B cell (primary cell): ENCODE data around the gene MPC1. TPM values are rescaled to one million over a fixed set of nuclear protein-coding genes. Genes with fewer than 3 reads are reported as not detected.

ENCODE experiments used
- ATAC-seq: fragments of 200-7000 bp; cut with Tn5 transposase; one replicate; pipeline ENCODE4 v1.10.0; 2021; ENCODE audit warnings: low read depth, mild to moderate bottlenecking, moderate number of reproducible peaks, moderate library complexity
- CTCF ChIA-PET: fragments of 350-600 bp; sonication (Branson Sonifier 250); formaldehyde crosslinking; loops from one replicate; lab custom pipeline; 2021; ENCODE audit warnings: antibody characterized with exemption, inconsistent platforms; lab: Charles Lee
- POLR2A ChIA-PET: fragments of 350-600 bp; sonication (Branson Sonifier 250); formaldehyde crosslinking; loops from one replicate; lab custom pipeline; 2021; ENCODE audit warnings: antibody characterized with exemption; lab: Charles Lee
- DNase-seq: peaks from one replicate; pipeline ENCODE4 v3.0.0; 2013
- H2AFZ ChIP-seq: 2 replicates; pipeline ENCODE4 v1.6.1; 2012; ENCODE audit warnings: mild to moderate bottlenecking, low read depth, low read length; ENCODE audit not compliant: insufficient read depth, poor library complexity, severe bottlenecking
- H3K27ac ChIP-seq, 2 donors: 1 replicate in 1 of 2; 2 replicates in 1 of 2; pipeline ENCODE4 v1.5.1; 2012 to 2013; ENCODE audit warnings: low read length in 2 of 2, mild to moderate bottlenecking in 2 of 2, moderate library complexity in 1 of 2
- H3K27me3 ChIP-seq, 4 experiments: fragments of 200-600 bp in 1 of 4; sonication (generic) in 1 of 4; replicated peaks in 1 of 4; 1 replicate in 2 of 4; 2 replicates in 2 of 4; pipeline versions ENCODE4 v1.6.1 to v1.7.0; 2013 to 2016; ENCODE audit warnings: low read length in 3 of 4, mild to moderate bottlenecking in 2 of 4, mixed read lengths in 1 of 4, moderate library complexity in 1 of 4; ENCODE audit not compliant: insufficient read depth in 4 of 4, control insufficient read depth in 3 of 4; ENCODE audit errors: control extremely low read depth in 1 of 4
- H3K36me3 ChIP-seq, 2 experiments: replicated peaks in 1 of 2; 1 replicate in 1 of 2; 2 replicates in 1 of 2; pipeline versions ENCODE4 v1.6.1 to v1.7.1; 2013; ENCODE audit warnings: low read length in 1 of 2; ENCODE audit not compliant: insufficient read depth in 2 of 2, control insufficient read depth in 1 of 2; ENCODE audit errors: control extremely low read depth in 1 of 2, extremely low read depth in 1 of 2
- H3K4me1 ChIP-seq, 2 donors: fragments of 200-600 bp in 1 of 2; sonication (generic) in 1 of 2; 1 replicate in 1 of 2; 2 replicates in 1 of 2; pipeline versions ENCODE4 v1.5.1 to v1.6.1; 2013 to 2017; ENCODE audit warnings: low read length in 2 of 2; ENCODE audit not compliant: control insufficient read depth in 2 of 2, insufficient read depth in 2 of 2
- H3K4me2 ChIP-seq: replicated peaks from 2 replicates; pipeline ENCODE3; 2012; ENCODE audit warnings: mild to moderate bottlenecking, low read depth, low read length; ENCODE audit not compliant: poor library complexity, severe bottlenecking
- H3K4me3 ChIP-seq, 5 experiments: fragments of 200-600 bp in 1 of 5; sonication (generic) in 1 of 5; 1 replicate in 3 of 5; 2 replicates in 2 of 5; pipeline versions ENCODE4 v1.5.1 to v1.7.0; 2011 to 2016; ENCODE audit warnings: low read length in 4 of 5, mild to moderate bottlenecking in 4 of 5, low read depth in 2 of 5, control low read depth in 1 of 5, moderate library complexity in 1 of 5; ENCODE audit not compliant: insufficient read depth in 1 of 5; ENCODE audit errors: control extremely low read depth in 1 of 5, extremely low read depth in 1 of 5
- H3K79me2 ChIP-seq: fragments of 200-600 bp; sonication (generic); one replicate; pipeline ENCODE4 v1.6.0; 2016; ENCODE audit warnings: low read length; ENCODE audit not compliant: control insufficient read depth, insufficient read depth
- H3K9ac ChIP-seq: fragments of 200-600 bp; sonication (generic); 2 replicates; pipeline ENCODE4 v1.6.1; 2017; ENCODE audit warnings: mild to moderate bottlenecking, low read length, moderate library complexity
- H3K9me3 ChIP-seq, 3 donors: one replicate each; pipeline versions ENCODE4 v1.6.1 to v1.7.1; 2013; ENCODE audit warnings: low read length in 2 of 3; ENCODE audit not compliant: control insufficient read depth in 2 of 3, insufficient read depth in 1 of 3; ENCODE audit errors: control extremely low read depth in 1 of 3
- H4K20me1 ChIP-seq: 2 replicates; pipeline ENCODE4 v1.6.0; 2012; ENCODE audit warnings: mild to moderate bottlenecking, low read length; ENCODE audit not compliant: insufficient read depth, control insufficient read depth, poor library complexity, severe bottlenecking
- H3K27ac Mint-ChIP-seq: one replicate; pipeline ENCODE4 v1.8.0; 2021; ENCODE audit warnings: mixed read lengths
- H3K27me3 Mint-ChIP-seq: one replicate; pipeline ENCODE4 v1.8.0; 2021; ENCODE audit warnings: mixed read lengths
- H3K4me1 Mint-ChIP-seq: one replicate; pipeline ENCODE4 v1.8.0; 2021; ENCODE audit warnings: mixed read lengths
- H3K4me3 Mint-ChIP-seq: one replicate; pipeline ENCODE4 v1.8.0; 2021; ENCODE audit warnings: mixed read lengths
- H3K9me3 Mint-ChIP-seq: one replicate; pipeline ENCODE4 v1.8.0; 2022; ENCODE audit warnings: mixed read lengths; ENCODE audit not compliant: insufficient read depth
- EZH2 ChIP-seq: IDR thresholded peaks from 2 replicates; pipeline ENCODE4 v1.6.1; 2012; ENCODE audit warnings: borderline replicate concordance, low read depth, mild to moderate bottlenecking, moderate library complexity, low read length; ENCODE audit not compliant: insufficient read depth, poor library complexity, severe bottlenecking
- WGBS: methylation state at CpG from one replicate; pipeline ENCODE4 v1.1.5; 2013; ENCODE audit warnings: missing lambda C conversion rate; ENCODE audit not compliant: insufficient coverage; 5-methylcytosine and 5-hydroxymethylcytosine counted together
- intact Hi-C: fragments of 100-400 bp; cut with micrococcal nuclease; formaldehyde crosslinking; loops from one replicate; pipeline ENCODE4 v1.10.0; 2022
- polyA plus RNA-seq: library from polyadenylated mRNA; depleted of rRNA; stranded (reverse); fragments of >200 nt; gene quantifications from 2 replicates; pipeline ENCODE4 v1.2.3, GENCODE V29; 2012
- total RNA-seq, 2 donors: library from RNA; stranded (reverse); fragments of 120-200 nt in 1 of 2; gene quantifications; 1 replicate in 1 of 2; 2 replicates in 1 of 2; pipeline versions ENCODE4 v1.2.3 to v1.2.4, GENCODE V29; 2013 to 2022
- TF ChIP-seq, protein P1 (sequence below): fragments of 200-600 bp; IDR thresholded peaks from one replicate; pipeline ENCODE4 v1.8.0; 2022; ENCODE audit warnings: antibody characterized with exemption, mild to moderate bottlenecking

Gene MPC1
- total and polyA plus RNA-seq, 2 donors (not counting 1 experiment from before 2014, with no cell fraction given) = 19.8 to 23.9 TPM

DNA sequence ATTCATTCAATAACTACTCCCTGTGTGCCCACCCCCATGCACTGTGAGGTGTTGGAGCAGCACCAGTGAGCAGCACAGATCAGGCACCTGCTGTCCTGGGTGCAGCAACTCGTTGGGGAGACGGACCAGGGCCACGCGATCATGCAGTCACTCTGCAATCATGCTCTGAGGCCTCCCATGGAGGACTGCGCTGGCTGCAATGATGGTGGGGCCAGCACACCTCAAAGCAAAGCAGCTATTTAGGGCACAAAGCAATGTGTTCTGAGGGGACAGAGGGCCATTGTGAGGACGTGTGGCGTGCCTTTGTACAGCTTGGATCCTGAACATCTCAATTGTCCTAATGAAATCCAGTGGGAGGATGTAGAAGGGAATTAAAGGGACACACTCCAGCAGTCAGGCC lies 41.0 kb upstream of the MPC1 start:
- 96% methylated on average over 7 of the region's 7 CpGs for WGBS
- intact Hi-C loops = no loop called here

DNA sequence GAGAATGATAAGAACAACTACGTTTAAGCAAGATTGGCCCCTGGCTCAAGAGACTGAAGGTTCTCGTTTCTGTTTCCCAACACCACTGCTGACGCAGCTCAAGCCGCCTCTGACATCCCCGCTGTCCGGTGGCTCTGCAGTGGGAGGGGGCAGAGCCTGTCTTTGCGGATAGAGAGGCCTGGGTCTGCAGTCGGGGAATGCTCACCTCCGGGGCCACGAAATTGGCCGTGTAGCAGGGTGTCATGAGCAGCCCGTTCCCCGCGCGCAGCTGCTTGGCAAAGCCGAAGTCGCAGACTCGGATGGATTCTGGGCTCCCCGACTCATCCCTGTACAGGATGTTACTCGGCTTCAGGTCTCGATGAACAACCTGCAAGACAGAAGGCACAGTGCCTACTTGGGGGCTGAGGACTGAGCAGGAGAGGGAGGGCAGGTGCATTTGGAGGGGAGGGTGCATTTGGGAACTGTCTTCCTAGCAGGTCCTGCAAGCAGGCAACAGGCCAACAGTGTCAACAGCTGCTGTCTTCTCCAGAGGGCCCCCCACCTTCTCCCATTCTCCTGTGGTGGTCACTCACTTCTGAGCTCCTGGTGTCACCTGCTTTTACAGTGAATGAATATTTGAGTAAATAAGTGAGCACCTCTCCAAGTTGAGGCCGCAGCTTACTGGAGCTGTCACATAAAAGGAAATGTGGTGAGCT lies 40.5 kb upstream of the MPC1 start:
- TF ChIP-seq, protein P1, sequence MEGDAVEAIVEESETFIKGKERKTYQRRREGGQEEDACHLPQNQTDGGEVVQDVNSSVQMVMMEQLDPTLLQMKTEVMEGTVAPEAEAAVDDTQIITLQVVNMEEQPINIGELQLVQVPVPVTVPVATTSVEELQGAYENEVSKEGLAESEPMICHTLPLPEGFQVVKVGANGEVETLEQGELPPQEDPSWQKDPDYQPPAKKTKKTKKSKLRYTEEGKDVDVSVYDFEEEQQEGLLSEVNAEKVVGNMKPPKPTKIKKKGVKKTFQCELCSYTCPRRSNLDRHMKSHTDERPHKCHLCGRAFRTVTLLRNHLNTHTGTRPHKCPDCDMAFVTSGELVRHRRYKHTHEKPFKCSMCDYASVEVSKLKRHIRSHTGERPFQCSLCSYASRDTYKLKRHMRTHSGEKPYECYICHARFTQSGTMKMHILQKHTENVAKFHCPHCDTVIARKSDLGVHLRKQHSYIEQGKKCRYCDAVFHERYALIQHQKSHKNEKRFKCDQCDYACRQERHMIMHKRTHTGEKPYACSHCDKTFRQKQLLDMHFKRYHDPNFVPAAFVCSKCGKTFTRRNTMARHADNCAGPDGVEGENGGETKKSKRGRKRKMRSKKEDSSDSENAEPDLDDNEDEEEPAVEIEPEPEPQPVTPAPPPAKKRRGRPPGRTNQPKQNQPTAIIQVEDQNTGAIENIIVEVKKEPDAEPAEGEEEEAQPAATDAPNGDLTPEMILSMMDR = no peak
- no peak for TF ChIP-seq EZH2
- Histone ChIP-seq H3K27me3 (peaks cover 0 to 2% (median 0%) of the 10 kb centered on the region in 4 experiments), H3K4me1 (no peaks in the 10 kb centered on the region), H3K27ac (no peak overlapping the region), H3K9me3 (no peaks in the 10 kb centered on the region), H2AFZ (no peak overlapping the region), H4K20me1 (no peaks in the 10 kb centered on the region), H3K79me2 (no peaks in the 10 kb centered on the region), H3K4me2 (no peak overlapping the region), H3K36me3 (no peaks in the 10 kb centered on the region), H3K9ac (no peak overlapping the region), H3K4me3 (no peak overlapping the region)
- no peaks in the 10 kb centered on the region for H3K4me1 Mint-ChIP-seq
- 94% methylated on average over 21 of the region's 22 CpGs for WGBS
- no peak for ATAC-seq
- H3K9me3 Mint-ChIP-seq = no peaks in the 10 kb centered on the region
- H3K4me3 Mint-ChIP-seq = no peak overlapping the region
- intact Hi-C loops = no loop called here
- H3K27ac Mint-ChIP-seq = no peak overlapping the region
- no peaks in the 10 kb centered on the region for H3K27me3 Mint-ChIP-seq
- no peak for DNase-seq
- CTCF ChIA-PET = no interaction called here
- POLR2A ChIA-PET = no interaction called here

More for the DNA sequence above, 41.0 kb upstream of the MPC1 start:
- no peak overlapping the region for H3K9ac ChIP-seq
- ChIA-PET CTCF (no interaction called here), POLR2A (no interaction called here)
- Mint-ChIP-seq H3K27me3 (no peaks in the 10 kb centered on the region), H3K4me1 (no peaks in the 10 kb centered on the region), H3K27ac (no peak overlapping the region), H3K4me3 (no peak overlapping the region), H3K9me3 (no peaks in the 10 kb centered on the region)
- no peak overlapping the region for H3K4me3 ChIP-seq
- H3K4me1 ChIP-seq = no peaks in the 10 kb centered on the region
- H3K36me3 ChIP-seq = no peaks in the 10 kb centered on the region
- H2AFZ ChIP-seq = no peak overlapping the region
- DNase-seq = no peak
- ATAC-seq = no peak
- H3K9me3 ChIP-seq = no peaks in the 10 kb centered on the region
- peaks cover 0 to 2% (median 0%) of the 10 kb centered on the region in 4 experiments for H3K27me3 ChIP-seq
- H3K27ac ChIP-seq = no peak overlapping the region
- TF ChIP-seq EZH2 = no peak
- TF ChIP-seq, protein P1 = no peak
- no peak overlapping the region for H3K4me2 ChIP-seq
- H3K79me2 ChIP-seq = no peaks in the 10 kb centered on the region
- no peaks in the 10 kb centered on the region for H4K20me1 ChIP-seq
